ENCODE data around the gene FLNB. TPM values are rescaled to one million over a fixed set of nuclear protein-coding genes. Genes with fewer than 3 reads are reported as not detected.

FLNB gene
- total RNA-seq, 2 experiments from 2014 or later: 39.7 to 42.1 TPM

DNA sequence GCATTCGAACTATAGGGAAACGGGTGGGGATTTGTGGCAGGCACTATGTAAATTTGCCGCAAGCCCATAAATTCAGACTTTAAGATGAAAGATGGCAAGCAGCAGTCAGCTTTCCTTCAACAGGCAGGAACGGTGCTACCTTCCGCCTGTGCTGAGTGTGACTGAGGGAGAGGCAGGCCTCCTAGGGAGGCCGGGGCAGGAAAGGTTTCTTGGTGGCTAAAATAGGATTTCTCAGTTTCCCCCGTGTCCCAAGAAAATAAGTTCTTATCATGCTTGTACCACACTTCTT is 12.5 kb downstream of the FLNB start:
- intact Hi-C loops (cut with DNase I, micrococcal nuclease): no loop called here
- DNase-seq (no peak), ATAC-seq (ENCODE audit: poor library complexity) (no peak)
- Histone ChIP-seq H3K27me3 (ENCODE audit: control insufficient read depth in 1 of 2, insufficient read depth in 2 of 2, low read length in 2 of 2) (no peaks in the 10 kb centered on the region), H3K9me3 (ENCODE audit: control insufficient read depth in 1 of 2, insufficient read depth in 1 of 2, low read length in 2 of 2) (no peaks in the 10 kb centered on the region), H3K4me3 (ENCODE audit: low read length) (no peak overlapping the region), H3K4me1 (ENCODE audit: insufficient read depth, low read length) (peaks cover 20% of the 10 kb centered on the region), H3K27ac (ENCODE audit: low read depth in 1 of 2, low read length in 2 of 2) (no peak overlapping the region), H3K36me3 (ENCODE audit: insufficient read depth, low read length) (no peaks in the 10 kb centered on the region)
- Mint-ChIP-seq H3K27me3 (no peaks in the 10 kb centered on the region), H3K4me1 (ENCODE audit: low read depth) (peaks cover 58% of the 10 kb centered on the region), H3K9me3 (no peaks in the 10 kb centered on the region), H3K27ac (no peak overlapping the region), H3K36me3 (ENCODE audit: low read depth) (no peaks in the 10 kb centered on the region), H3K4me3 (no peak overlapping the region)
- TF ChIP-seq, protein P1, sequence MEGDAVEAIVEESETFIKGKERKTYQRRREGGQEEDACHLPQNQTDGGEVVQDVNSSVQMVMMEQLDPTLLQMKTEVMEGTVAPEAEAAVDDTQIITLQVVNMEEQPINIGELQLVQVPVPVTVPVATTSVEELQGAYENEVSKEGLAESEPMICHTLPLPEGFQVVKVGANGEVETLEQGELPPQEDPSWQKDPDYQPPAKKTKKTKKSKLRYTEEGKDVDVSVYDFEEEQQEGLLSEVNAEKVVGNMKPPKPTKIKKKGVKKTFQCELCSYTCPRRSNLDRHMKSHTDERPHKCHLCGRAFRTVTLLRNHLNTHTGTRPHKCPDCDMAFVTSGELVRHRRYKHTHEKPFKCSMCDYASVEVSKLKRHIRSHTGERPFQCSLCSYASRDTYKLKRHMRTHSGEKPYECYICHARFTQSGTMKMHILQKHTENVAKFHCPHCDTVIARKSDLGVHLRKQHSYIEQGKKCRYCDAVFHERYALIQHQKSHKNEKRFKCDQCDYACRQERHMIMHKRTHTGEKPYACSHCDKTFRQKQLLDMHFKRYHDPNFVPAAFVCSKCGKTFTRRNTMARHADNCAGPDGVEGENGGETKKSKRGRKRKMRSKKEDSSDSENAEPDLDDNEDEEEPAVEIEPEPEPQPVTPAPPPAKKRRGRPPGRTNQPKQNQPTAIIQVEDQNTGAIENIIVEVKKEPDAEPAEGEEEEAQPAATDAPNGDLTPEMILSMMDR (IDR thresholded peaks at IDR 0.05): no peak
- ChIA-PET CTCF (interaction anchor here (0.6 kb wide), 1 partner anchor 874 kb away, joined by 4 read pairs; no protein-coding TSS in a partner anchor), POLR2A (interaction anchor here (2.6 kb wide), 1 partner anchor 12 kb away, joined by 10 read pairs; the partner anchor contains the start of gene FLNB)

DNA sequence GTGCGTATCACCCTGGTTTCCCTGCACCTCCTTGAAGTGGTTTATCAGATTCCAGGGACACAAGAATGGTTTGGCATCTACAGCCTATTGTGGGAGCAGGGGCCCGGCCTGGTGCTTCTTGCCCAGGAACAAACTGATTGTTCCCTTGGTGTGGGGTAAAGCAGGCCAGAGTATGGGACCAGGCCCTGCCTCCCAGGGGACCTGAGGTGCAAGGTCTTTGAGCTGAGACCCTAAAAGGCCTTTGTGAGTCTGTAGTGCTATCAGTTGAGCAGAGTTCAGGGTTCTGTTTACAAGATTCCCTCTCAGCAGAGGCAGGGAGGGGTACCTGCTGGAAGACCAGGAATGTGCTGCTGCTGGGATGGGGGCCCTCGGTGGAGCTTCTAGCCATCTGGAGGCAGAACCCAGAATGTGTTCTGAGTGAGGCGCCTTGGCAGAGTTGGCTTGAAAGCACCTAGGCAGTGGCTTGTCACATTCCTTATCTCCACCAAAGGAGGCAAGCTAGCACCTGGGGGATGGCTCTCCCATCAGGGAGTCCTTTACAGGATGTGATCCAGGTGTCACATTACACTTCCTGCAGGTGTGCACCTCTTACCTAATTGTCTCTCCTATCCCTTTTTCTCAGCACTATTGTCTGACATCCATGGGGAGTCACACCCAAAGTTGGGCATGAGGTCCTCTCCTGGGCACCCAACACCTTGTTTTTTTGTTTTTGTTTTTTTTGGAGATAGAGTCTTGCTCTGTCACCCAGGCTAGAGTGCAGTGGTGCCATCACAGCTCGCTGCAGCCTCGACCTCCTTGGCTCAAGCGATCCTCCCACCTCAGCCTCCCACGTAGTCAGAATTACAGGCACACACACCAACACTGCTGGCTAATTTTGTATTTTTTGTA is 13.1 kb downstream of the FLNB start:
- no peaks in the 10 kb centered on the region for H3K27me3 ChIP-seq (ENCODE audit: control insufficient read depth in 1 of 2, insufficient read depth in 2 of 2, low read length in 2 of 2)
- peaks cover 20% of the 10 kb centered on the region for H3K4me1 ChIP-seq (ENCODE audit: insufficient read depth, low read length)
- intact Hi-C loops (cut with DNase I, micrococcal nuclease): no loop called here
- Mint-ChIP-seq H3K27me3 (no peaks in the 10 kb centered on the region), H3K9me3 (no peaks in the 10 kb centered on the region), H3K4me3 (no peak overlapping the region), H3K4me1 (ENCODE audit: low read depth) (peaks cover 59% of the 10 kb centered on the region), H3K36me3 (ENCODE audit: low read depth) (no peaks in the 10 kb centered on the region), H3K27ac (no peak overlapping the region)
- no peaks in the 10 kb centered on the region for H3K9me3 ChIP-seq (ENCODE audit: control insufficient read depth in 1 of 2, insufficient read depth in 1 of 2, low read length in 2 of 2)
- no peaks in the 10 kb centered on the region for H3K36me3 ChIP-seq (ENCODE audit: insufficient read depth, low read length)
- ChIA-PET CTCF (interaction anchor here (0.5 to 0.6 kb wide), 2 partner anchors 21 to 875 kb away, joined by 4 read pairs; no protein-coding TSS in a partner anchor), POLR2A (no interaction called here)
- no peak for DNase-seq
- ATAC-seq (ENCODE audit: poor library complexity): no peak
- H3K4me3 ChIP-seq (ENCODE audit: low read length): no peak overlapping the region
- TF ChIP-seq, protein P1 (IDR thresholded peaks at IDR 0.05): no peak
- no peak overlapping the region for H3K27ac ChIP-seq (ENCODE audit: low read depth in 1 of 2, low read length in 2 of 2)

DNA sequence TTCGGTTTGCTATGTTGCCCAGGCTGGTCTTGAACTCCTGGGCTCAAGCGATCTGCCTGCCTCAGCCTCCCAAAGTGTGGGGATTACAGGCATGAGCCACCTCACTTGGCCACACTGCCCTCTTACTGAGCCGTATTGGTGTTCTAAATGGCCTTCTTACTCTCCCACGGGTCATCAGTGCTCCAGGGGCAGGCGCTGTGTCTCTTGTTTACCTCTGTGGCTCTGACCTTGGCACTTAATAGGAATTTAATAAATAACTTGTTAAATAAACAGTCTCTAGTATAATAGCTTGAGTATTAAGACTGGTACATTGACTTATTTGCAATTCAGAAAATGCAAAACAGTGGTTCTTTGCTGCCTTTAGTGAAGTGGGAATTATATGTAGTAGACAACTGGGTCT is 13.7 kb downstream of the FLNB start:
- intact Hi-C loops (cut with DNase I, micrococcal nuclease): no loop called here
- Histone ChIP-seq H3K36me3 (ENCODE audit: insufficient read depth, low read length) (no peaks in the 10 kb centered on the region), H3K4me3 (ENCODE audit: low read length) (no peak overlapping the region), H3K27me3 (ENCODE audit: control insufficient read depth in 1 of 2, insufficient read depth in 2 of 2, low read length in 2 of 2) (no peaks in the 10 kb centered on the region), H3K27ac (ENCODE audit: low read depth in 1 of 2, low read length in 2 of 2) (no peak overlapping the region), H3K9me3 (ENCODE audit: control insufficient read depth in 1 of 2, insufficient read depth in 1 of 2, low read length in 2 of 2) (no peaks in the 10 kb centered on the region), H3K4me1 (ENCODE audit: insufficient read depth, low read length) (peaks cover 20% of the 10 kb centered on the region)
- ATAC-seq (ENCODE audit: poor library complexity) (no peak), DNase-seq (no peak)
- ChIA-PET POLR2A (no interaction called here), CTCF (no interaction called here)
- TF ChIP-seq, protein P1 (IDR thresholded peaks at IDR 0.05): no peak
- Mint-ChIP-seq H3K4me1 (ENCODE audit: low read depth) (peaks cover 60% of the 10 kb centered on the region), H3K9me3 (no peaks in the 10 kb centered on the region), H3K27me3 (no peaks in the 10 kb centered on the region), H3K36me3 (ENCODE audit: low read depth) (no peaks in the 10 kb centered on the region), H3K4me3 (no peak overlapping the region), H3K27ac (no peak overlapping the region)
